Measurements from ENCODE around the gene SH2D5.
A peak's percentile ranks its signal among the peaks of the same experiment; 100 is the strongest.

The SH2D5 gene

DNA sequence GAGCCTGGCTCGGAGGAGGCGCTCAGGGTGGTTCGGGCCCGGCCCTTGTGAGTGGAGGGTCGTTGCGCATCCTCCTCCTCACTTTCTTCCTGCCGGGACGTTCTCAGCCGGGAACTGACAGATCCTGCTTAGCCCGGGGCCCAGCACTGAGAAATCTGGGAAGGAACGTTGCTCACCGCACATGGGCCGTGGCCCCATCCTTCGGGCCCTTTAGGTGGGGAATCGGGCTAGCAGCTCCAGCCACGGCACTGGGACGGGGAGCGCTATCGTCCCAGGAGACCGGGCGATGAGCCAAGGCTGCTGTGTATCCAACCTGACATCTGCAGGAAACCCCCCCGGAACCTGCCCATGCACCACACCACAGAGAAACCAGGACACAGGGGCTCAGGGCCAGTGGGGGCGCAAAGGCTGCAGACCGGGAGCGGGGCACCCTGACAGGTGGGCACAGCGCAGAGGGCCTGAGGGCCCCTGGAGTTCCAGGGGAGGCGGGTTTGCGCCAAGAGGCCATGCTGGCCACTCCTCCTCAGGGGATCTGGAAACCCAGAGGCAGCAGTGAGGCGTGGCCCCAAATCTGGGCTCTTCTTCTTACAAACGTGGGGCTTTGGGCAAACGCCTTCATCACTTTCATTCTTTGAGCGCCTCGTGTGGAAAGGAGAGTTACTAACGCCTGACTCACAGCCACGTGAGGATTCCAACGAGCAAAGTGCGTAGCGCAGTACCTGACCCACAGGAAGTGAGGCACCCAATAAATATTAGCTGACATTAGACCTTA lies at the start of gene SH2D5:
Gene SH2D5 (minus strand): TSS at position 116 of the 772 bp plus-strand sequence. CDS start 4,659 bp downstream, outside the sequence.
- TF ChIP-seq, protein P1, sequence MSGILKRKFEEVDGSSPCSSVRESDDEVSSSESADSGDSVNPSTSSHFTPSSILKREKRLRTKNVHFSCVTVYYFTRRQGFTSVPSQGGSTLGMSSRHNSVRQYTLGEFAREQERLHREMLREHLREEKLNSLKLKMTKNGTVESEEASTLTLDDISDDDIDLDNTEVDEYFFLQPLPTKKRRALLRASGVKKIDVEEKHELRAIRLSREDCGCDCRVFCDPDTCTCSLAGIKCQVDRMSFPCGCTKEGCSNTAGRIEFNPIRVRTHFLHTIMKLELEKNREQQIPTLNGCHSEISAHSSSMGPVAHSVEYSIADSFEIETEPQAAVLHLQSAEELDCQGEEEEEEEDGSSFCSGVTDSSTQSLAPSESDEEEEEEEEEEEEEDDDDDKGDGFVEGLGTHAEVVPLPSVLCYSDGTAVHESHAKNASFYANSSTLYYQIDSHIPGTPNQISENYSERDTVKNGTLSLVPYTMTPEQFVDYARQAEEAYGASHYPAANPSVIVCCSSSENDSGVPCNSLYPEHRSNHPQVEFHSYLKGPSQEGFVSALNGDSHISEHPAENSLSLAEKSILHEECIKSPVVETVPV (CRISPR knock-in tag; IDR thresholded peaks at IDR 0.05), result no peak
- no peak for TF ChIP-seq ZNF565 (CRISPR knock-in tag; conservative IDR thresholded peaks at IDR 0.05; ENCODE audit: low read depth)
- TF ChIP-seq CSDC2 (CRISPR knock-in tag; IDR thresholded peaks at IDR 0.05), result no peak
- no peak for TF ChIP-seq ESRRG (CRISPR knock-in tag; IDR thresholded peaks at IDR 0.05)
- no peak for TF ChIP-seq ISL1 (CRISPR knock-in tag; IDR thresholded peaks at IDR 0.05)
- TF ChIP-seq ZFP3 (CRISPR knock-in tag; IDR thresholded peaks at IDR 0.05), result no peak
- TF ChIP-seq GLIS3 (CRISPR knock-in tag; IDR thresholded peaks at IDR 0.05), result no peak
- no peak for TF ChIP-seq TOX (CRISPR knock-in tag; IDR thresholded peaks at IDR 0.05; ENCODE audit: borderline replicate concordance)
- TF ChIP-seq OSR1 (CRISPR knock-in tag; IDR thresholded peaks at IDR 0.05), result no peak
- ATAC-seq, result peak; percentile 80

DNA sequence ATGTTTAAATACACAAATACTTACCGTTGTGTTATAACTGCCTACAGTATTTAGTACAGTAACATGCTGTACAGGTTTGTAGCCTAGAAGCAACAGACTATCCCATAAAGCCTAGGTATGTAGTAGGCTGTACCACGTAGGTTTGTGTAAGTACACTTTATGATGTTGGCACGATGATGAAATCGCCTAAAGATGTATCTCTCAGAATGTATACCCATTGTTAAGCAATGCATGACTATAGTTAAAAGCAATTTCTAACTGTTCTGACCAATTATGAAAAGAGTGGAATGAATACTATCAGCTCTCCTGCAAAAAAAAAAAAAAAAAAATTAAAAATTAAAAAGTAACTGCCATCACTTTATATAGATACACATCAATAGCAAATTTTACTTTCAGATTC lies 43.2 kb upstream of the SH2D5 start:
- ATAC-seq, result no peak
- no peak for TF ChIP-seq PATZ1 (CRISPR knock-in tag; IDR thresholded peaks at IDR 0.05; ENCODE audit: borderline replicate concordance)
- TF ChIP-seq TSHZ2 (CRISPR knock-in tag; IDR thresholded peaks at IDR 0.05), result no peak
- TF ChIP-seq, protein P2, sequence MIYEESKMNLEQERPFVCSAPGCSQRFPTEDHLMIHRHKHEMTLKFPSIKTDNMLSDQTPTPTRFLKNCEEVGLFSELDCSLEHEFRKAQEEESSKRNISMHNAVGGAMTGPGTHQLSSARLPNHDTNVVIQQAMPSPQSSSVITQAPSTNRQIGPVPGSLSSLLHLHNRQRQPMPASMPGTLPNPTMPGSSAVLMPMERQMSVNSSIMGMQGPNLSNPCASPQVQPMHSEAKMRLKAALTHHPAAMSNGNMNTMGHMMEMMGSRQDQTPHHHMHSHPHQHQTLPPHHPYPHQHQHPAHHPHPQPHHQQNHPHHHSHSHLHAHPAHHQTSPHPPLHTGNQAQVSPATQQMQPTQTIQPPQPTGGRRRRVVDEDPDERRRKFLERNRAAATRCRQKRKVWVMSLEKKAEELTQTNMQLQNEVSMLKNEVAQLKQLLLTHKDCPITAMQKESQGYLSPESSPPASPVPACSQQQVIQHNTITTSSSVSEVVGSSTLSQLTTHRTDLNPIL (CRISPR knock-in tag; IDR thresholded peaks at IDR 0.05; ENCODE audit: low read depth), result no peak
- no peak for TF ChIP-seq GLIS3 (CRISPR knock-in tag; IDR thresholded peaks at IDR 0.05)
- TF ChIP-seq ARNTL (CRISPR knock-in tag; IDR thresholded peaks at IDR 0.05; ENCODE audit: borderline replicate concordance, low read depth), result no peak

- no peak for ATAC-seq
- TF ChIP-seq BACH2 (CRISPR knock-in tag; IDR thresholded peaks at IDR 0.05; ENCODE audit: borderline replicate concordance) (no peak), TSHZ2 (CRISPR knock-in tag; IDR thresholded peaks at IDR 0.05) (no peak), RARB (CRISPR knock-in tag; IDR thresholded peaks at IDR 0.05) (no peak), ZNF8 (CRISPR knock-in tag; IDR thresholded peaks at IDR 0.05) (no peak), GLIS3 (CRISPR knock-in tag; IDR thresholded peaks at IDR 0.05) (no peak), ZFP3 (CRISPR knock-in tag; IDR thresholded peaks at IDR 0.05) (no peak), ZC3H10 (CRISPR knock-in tag; IDR thresholded peaks at IDR 0.05) (no peak), SNAI2 (CRISPR knock-in tag; IDR thresholded peaks at IDR 0.05) (no peak), PATZ1 (CRISPR knock-in tag; IDR thresholded peaks at IDR 0.05; ENCODE audit: borderline replicate concordance) (no peak), ESRRG (CRISPR knock-in tag; IDR thresholded peaks at IDR 0.05) (no peak)
- TF ChIP-seq, protein P2 (CRISPR knock-in tag; IDR thresholded peaks at IDR 0.05; ENCODE audit: low read depth), result no peak
- TF ChIP-seq, protein P3, sequence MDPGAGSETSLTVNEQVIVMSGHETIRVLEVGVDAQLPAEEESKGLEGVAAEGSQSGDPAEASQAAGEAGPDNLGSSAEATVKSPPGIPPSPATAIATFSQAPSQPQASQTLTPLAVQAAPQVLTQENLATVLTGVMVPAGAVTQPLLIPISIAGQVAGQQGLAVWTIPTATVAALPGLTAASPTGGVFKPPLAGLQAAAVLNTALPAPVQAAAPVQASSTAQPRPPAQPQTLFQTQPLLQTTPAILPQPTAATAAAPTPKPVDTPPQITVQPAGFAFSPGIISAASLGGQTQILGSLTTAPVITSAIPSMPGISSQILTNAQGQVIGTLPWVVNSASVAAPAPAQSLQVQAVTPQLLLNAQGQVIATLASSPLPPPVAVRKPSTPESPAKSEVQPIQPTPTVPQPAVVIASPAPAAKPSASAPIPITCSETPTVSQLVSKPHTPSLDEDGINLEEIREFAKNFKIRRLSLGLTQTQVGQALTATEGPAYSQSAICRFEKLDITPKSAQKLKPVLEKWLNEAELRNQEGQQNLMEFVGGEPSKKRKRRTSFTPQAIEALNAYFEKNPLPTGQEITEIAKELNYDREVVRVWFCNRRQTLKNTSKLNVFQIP (CRISPR knock-in tag; IDR thresholded peaks at IDR 0.05; ENCODE audit: borderline replicate concordance, low read depth), result no peak
Measured at GRCh38 chr1:20771780-20772179, 39.3 kb upstream of the SH2D5 start.
